Activated naive CD4-positive, alpha-beta T cell treated with Interleukin-2 at 50 U/mL for 16 hours (primary cell): Measurements from ENCODE around the gene ARFGAP1.
"Not testable (repeated sequence)": the region's sequence is repeated elsewhere in the genome, so short reads cannot be mapped to it uniquely, and the experiment has no call there.

Experiments
- DNase-seq: peaks from one replicate; pipeline ENCODE4 v3.0.0-alpha.2; 2020

Gene ARFGAP1

GRCh38 chr20:63322146-63322932 is 49.7 kb downstream of the ARFGAP1 start:
- no peak for DNase-seq

GRCh38 chr20:63322933-63323273 is 50.3 kb downstream of the ARFGAP1 start:
- no peak for DNase-seq

GRCh38 chr20:63323357-63323981 is 50.9 kb downstream of the ARFGAP1 start:
- no peak for DNase-seq

GRCh38 chr20:63325021-63325471 is 52.4 kb downstream of the ARFGAP1 start:
- DNase-seq, result no peak

- no peak for DNase-seq
Observed at GRCh38 chr20:63325554-63326313, 53.1 kb downstream of the ARFGAP1 start.

- no peak for DNase-seq
Observed at GRCh38 chr20:63326314-63327230, 54.0 kb downstream of the ARFGAP1 start.

- DNase-seq, result no peak
Observed at GRCh38 chr20:63327231-63327745, 54.7 kb downstream of the ARFGAP1 start.

- no peak for DNase-seq
Observed at GRCh38 chr20:63328026-63328700, 55.5 kb downstream of the ARFGAP1 start.

- DNase-seq, result no peak
Observed at GRCh38 chr20:63328718-63329275, 56.2 kb downstream of the ARFGAP1 start.

- DNase-seq, result no peak
Observed at GRCh38 chr20:63329331-63330083, 56.9 kb downstream of the ARFGAP1 start.

GRCh38 chr20:63330084-63330760 is 57.6 kb downstream of the ARFGAP1 start:
- DNase-seq, result no peak

GRCh38 chr20:63330940-63331339 is 58.3 kb downstream of the ARFGAP1 start:
- DNase-seq, result no peak

- no peak for DNase-seq
Observed at GRCh38 chr20:63331741-63332400, 59.3 kb downstream of the ARFGAP1 start.

- DNase-seq, result no peak
Observed at GRCh38 chr20:63332488-63333240, 60.1 kb downstream of the ARFGAP1 start.

GRCh38 chr20:63333241-63333836 is 60.7 kb downstream of the ARFGAP1 start:
- no peak for DNase-seq

GRCh38 chr20:63334356-63334755 is 61.7 kb downstream of the ARFGAP1 start:
- DNase-seq, result no peak

- not testable (repeated sequence) for DNase-seq
Observed at GRCh38 chr20:63335060-63335459, 62.4 kb downstream of the ARFGAP1 start.

GRCh38 chr20:63335711-63336110 is 63.1 kb downstream of the ARFGAP1 start:
- no peak for DNase-seq
